ENCODE measurements around the gene GSTA3. TPM values are rescaled to one million over a fixed set of nuclear protein-coding genes. Genes with fewer than 3 reads are reported as not detected.

Gene GSTA3
- total and polyA plus RNA-seq, 2 experiments from 2014 or later: not detected

- H3K27ac Mint-ChIP-seq: no peak overlapping the region
- no peaks in the 10 kb centered on the region for H3F3A ChIP-seq (replicated peaks; ENCODE audit: low read depth)
- no peaks in the 10 kb centered on the region; the same call in 1 of the 2 replicates for H3K4me1 ChIP-seq (ENCODE audit: insufficient read depth)
- no peaks in the 10 kb centered on the region for H4K20me1 ChIP-seq (replicated peaks; ENCODE audit: insufficient read depth)
- H3K27me3 Mint-ChIP-seq (ENCODE audit: insufficient read depth, low read depth, poor library complexity): no peaks in the 10 kb centered on the region
- H3K79me2 ChIP-seq (replicated peaks; ENCODE audit: insufficient read depth): no peaks in the 10 kb centered on the region
- H3K9me3 Mint-ChIP-seq: no peaks in the 10 kb centered on the region
- H3K4me3 ChIP-seq: no peak overlapping the region
- TF ChIP-seq EZH2phosphoT487 (IDR thresholded peaks at IDR 0.05; ENCODE audit: unreplicated experiment) (no peak), ZNF462 (CRISPR knock-in tag; IDR thresholded peaks at IDR 0.05) (no peak), CTCF (conservative IDR thresholded peaks at IDR 0.05; ENCODE audit: low read depth in 2 of 2) (no peak), JUNB (IDR thresholded peaks at IDR 0.05; ENCODE audit: unreplicated experiment) (no peak), STAT1 (IDR thresholded peaks at IDR 0.05; ENCODE audit: unreplicated experiment) (no peak), ETS1 (IDR thresholded peaks at IDR 0.05) (no peak), POLR2AphosphoS5 (IDR thresholded peaks at IDR 0.05; ENCODE audit: low read depth) (no peak), EZH2 (IDR thresholded peaks at IDR 0.05; ENCODE audit: low read depth, unreplicated experiment) (no peak)
- H3K36me3 ChIP-seq (ENCODE audit: insufficient read depth): no peaks in the 10 kb centered on the region
- H2AFZ ChIP-seq: no peak overlapping the region
- no peak overlapping the region for H3K27ac ChIP-seq (ENCODE audit: low read depth)
- DNase-seq (ENCODE audit: low spot score) (no peak), ATAC-seq (no peak)
- H3K27me3 ChIP-seq (ENCODE audit: insufficient read depth): no peaks in the 10 kb centered on the region
- H3K4me1 Mint-ChIP-seq: peaks cover 6% of the 10 kb centered on the region
- H3K9me2 ChIP-seq (ENCODE audit: insufficient read depth): no peaks in the 10 kb centered on the region
- no peaks in the 10 kb centered on the region for H3K36me3 Mint-ChIP-seq (ENCODE audit: low read depth)
- H3K4me3 Mint-ChIP-seq: no peak overlapping the region
- no peak overlapping the region for H3K4me2 ChIP-seq
Observed at GRCh38 chr6:52877168-52877567, 32.3 kb downstream of the GSTA3 start.

All from GM23338 (cell line).